ENCODE results near the gene XPR1. TPM values are rescaled to one million over a fixed set of nuclear protein-coding genes. Genes with fewer than 3 reads are reported as not detected.

The XPR1 gene
- total and polyA plus RNA-seq, 2 donors (not counting 3 experiments of a cell fraction or from before 2014, with no cell fraction given), result 23.9 to 26.7 TPM

- BruUV-seq (replicated peaks), result no TSS peak
- CTCF ChIA-PET, result interaction anchor here (1.1 to 1.3 kb wide), 3 partner anchors 9 to 170 kb away, joined by 3 to 4 read pairs (median 3); no protein-coding TSS in a partner anchor
- no peaks in the 10 kb centered on the region for H3K36me3 ChIP-seq (ENCODE audit: control insufficient read depth in 2 of 2, extremely low read depth in 1 of 2, insufficient read depth in 2 of 2, low read length in 2 of 2)
- no peaks in the 10 kb centered on the region for H3K9me1 ChIP-seq (replicated peaks; ENCODE audit: control insufficient read depth, extremely low read depth, insufficient read depth, low read length)
- POLR2A ChIA-PET, result no interaction called here
- H4K20me1 ChIP-seq (replicated peaks; ENCODE audit: control insufficient read depth, extremely low read depth, insufficient read depth, low read length), result no peaks in the 10 kb centered on the region
- dilution Hi-C loops (cut with MboI; ENCODE audit: extremely low pct_ligation_motif_present, low sequenced_read_pairs), result no loop called here
- intact Hi-C loops (cut with micrococcal nuclease), result no loop called here
- no peak overlapping the region for H3K4me3 ChIP-seq (replicated peaks in 1 of 3; ENCODE audit: insufficient read depth in 1 of 3, low read depth in 1 of 3, low read length in 3 of 3)
- H3K9ac ChIP-seq (replicated peaks; ENCODE audit: extremely low read depth, insufficient read depth, low read length), result no peak overlapping the region
- no peaks in the 10 kb centered on the region for H3K9me3 ChIP-seq (replicated peaks; ENCODE audit: control insufficient read depth, insufficient read depth, low read length)
- H3K27me3 ChIP-seq (ENCODE audit: control insufficient read depth in 2 of 2, insufficient read depth in 2 of 2, low read length in 2 of 2), result no peaks in the 10 kb centered on the region
- peak overlapping the region; percentile 16 for H3K4me2 ChIP-seq (ENCODE audit: insufficient read depth, low read length)
- no peak overlapping the region for H3K27ac ChIP-seq (ENCODE audit: insufficient read depth, low read depth, low read length)
- H3K79me2 ChIP-seq (ENCODE audit: control insufficient read depth, insufficient read depth, low read length), result peaks cover 4% of the 10 kb centered on the region
- H3K4me1 ChIP-seq (ENCODE audit: control insufficient read depth, extremely low read depth, insufficient read depth, low read length), result peaks cover 2% of the 10 kb centered on the region
- DNase-seq (ENCODE audit: low read depth, low spot score) (peak; percentile 31), FAIRE-seq (no peak)
- no peak overlapping the region for H2AFZ ChIP-seq (ENCODE audit: low read depth, low read length)
- TF ChIP-seq GATA2 (IDR thresholded peaks at IDR 0.05; ENCODE audit: insufficient read depth, insufficient read length, low read depth, low read length) (peak; percentile 30), FOS (IDR thresholded peaks at IDR 0.05; ENCODE audit: borderline replicate concordance, insufficient read depth, low read length) (no peak)
Observed at GRCh38 chr1:180691322-180691913, 59.6 kb downstream of the XPR1 start.

- dilution Hi-C loops (cut with MboI; ENCODE audit: extremely low pct_ligation_motif_present, low sequenced_read_pairs), result no loop called here
- ChIA-PET POLR2A (no interaction called here), CTCF (no interaction called here)
- no peak overlapping the region for H3K4me3 ChIP-seq (replicated peaks in 1 of 3; ENCODE audit: insufficient read depth in 1 of 3, low read depth in 1 of 3, low read length in 3 of 3)
- no peak overlapping the region for H3K27ac ChIP-seq (ENCODE audit: insufficient read depth, low read depth, low read length)
- DNase-seq (ENCODE audit: low read depth, low spot score), result no peak
- H4K20me1 ChIP-seq (replicated peaks; ENCODE audit: control insufficient read depth, extremely low read depth, insufficient read depth, low read length), result no peaks in the 10 kb centered on the region
- BruUV-seq (replicated peaks), result no TSS peak
- H3K36me3 ChIP-seq (ENCODE audit: control insufficient read depth in 2 of 2, extremely low read depth in 1 of 2, insufficient read depth in 2 of 2, low read length in 2 of 2), result no peaks in the 10 kb centered on the region
- H3K9me3 ChIP-seq (replicated peaks; ENCODE audit: control insufficient read depth, insufficient read depth, low read length), result no peaks in the 10 kb centered on the region
- no peak overlapping the region for H2AFZ ChIP-seq (ENCODE audit: low read depth, low read length)
- no peaks in the 10 kb centered on the region for H3K27me3 ChIP-seq (ENCODE audit: control insufficient read depth in 2 of 2, insufficient read depth in 2 of 2, low read length in 2 of 2)
- H3K9ac ChIP-seq (replicated peaks; ENCODE audit: extremely low read depth, insufficient read depth, low read length), result no peak overlapping the region
- no peaks in the 10 kb centered on the region for H3K9me1 ChIP-seq (replicated peaks; ENCODE audit: control insufficient read depth, extremely low read depth, insufficient read depth, low read length)
- H3K4me2 ChIP-seq (ENCODE audit: insufficient read depth, low read length), result no peak overlapping the region
- intact Hi-C loops (cut with micrococcal nuclease), result no loop called here
- peaks cover 2% of the 10 kb centered on the region for H3K4me1 ChIP-seq (ENCODE audit: control insufficient read depth, extremely low read depth, insufficient read depth, low read length)
- H3K79me2 ChIP-seq (ENCODE audit: control insufficient read depth, insufficient read depth, low read length), result peaks cover 9% of the 10 kb centered on the region
- TF ChIP-seq MYC (IDR thresholded peaks at IDR 0.05; ENCODE audit: low read depth, low read length), result no peak
- TF ChIP-seq POLR2AphosphoS5 (IDR thresholded peaks at IDR 0.05; ENCODE audit: insufficient read depth, low read depth, low read length), result no peak
- TF ChIP-seq EZH2 (IDR thresholded peaks at IDR 0.05; ENCODE audit: borderline replicate concordance, low read depth, low read length, severe bottlenecking), result no peak
- TF ChIP-seq MAX (IDR thresholded peaks at IDR 0.05; ENCODE audit: insufficient read depth, insufficient read length), result no peak
- no peak for TF ChIP-seq JUN (IDR thresholded peaks at IDR 0.05; ENCODE audit: borderline replicate concordance, insufficient read depth, insufficient read length, low read depth)
- TF ChIP-seq FOS (IDR thresholded peaks at IDR 0.05; ENCODE audit: borderline replicate concordance, insufficient read depth, low read length), result no peak
- TF ChIP-seq GATA2 (IDR thresholded peaks at IDR 0.05; ENCODE audit: insufficient read depth, insufficient read length, low read depth, low read length), result no peak
- TF ChIP-seq POLR2A (IDR thresholded peaks at IDR 0.05; ENCODE audit: low read depth, low read length), result no peak
- TF ChIP-seq CTCF (IDR thresholded peaks at IDR 0.05; ENCODE audit: extremely low read depth in 1 of 2, insufficient read depth in 1 of 2, low read depth in 1 of 2, low read length in 2 of 2), result no peak
- no peak for FAIRE-seq
Observed at GRCh38 chr1:180693564-180694244, 61.9 kb downstream of the XPR1 start.

Data from endothelial cell of umbilical vein (primary cell).